ENCODE measurements around the gene SCAND1. TPM values are rescaled to one million over a fixed set of nuclear protein-coding genes. Genes with fewer than 3 reads are reported as not detected.

SCAND1 gene
- total RNA-seq, 1 experiment from 2014 or later: 59.6 TPM

GRCh38 chr20:35954907-35955251, 577 bp upstream of the SCAND1 start:
- TF ChIP-seq POLR2AphosphoS5 (IDR thresholded peaks at IDR 0.05; ENCODE audit: low read depth, low read length) (no peak), SIN3A (IDR thresholded peaks at IDR 0.05; ENCODE audit: borderline replicate concordance, insufficient read depth, low read depth, low read length) (no peak), TCF7L2 (IDR thresholded peaks at IDR 0.05; ENCODE audit: low read depth, low read length) (no peak), CTCF (IDR thresholded peaks at IDR 0.05) (no peak)
- TF ChIP-seq, protein P1, sequence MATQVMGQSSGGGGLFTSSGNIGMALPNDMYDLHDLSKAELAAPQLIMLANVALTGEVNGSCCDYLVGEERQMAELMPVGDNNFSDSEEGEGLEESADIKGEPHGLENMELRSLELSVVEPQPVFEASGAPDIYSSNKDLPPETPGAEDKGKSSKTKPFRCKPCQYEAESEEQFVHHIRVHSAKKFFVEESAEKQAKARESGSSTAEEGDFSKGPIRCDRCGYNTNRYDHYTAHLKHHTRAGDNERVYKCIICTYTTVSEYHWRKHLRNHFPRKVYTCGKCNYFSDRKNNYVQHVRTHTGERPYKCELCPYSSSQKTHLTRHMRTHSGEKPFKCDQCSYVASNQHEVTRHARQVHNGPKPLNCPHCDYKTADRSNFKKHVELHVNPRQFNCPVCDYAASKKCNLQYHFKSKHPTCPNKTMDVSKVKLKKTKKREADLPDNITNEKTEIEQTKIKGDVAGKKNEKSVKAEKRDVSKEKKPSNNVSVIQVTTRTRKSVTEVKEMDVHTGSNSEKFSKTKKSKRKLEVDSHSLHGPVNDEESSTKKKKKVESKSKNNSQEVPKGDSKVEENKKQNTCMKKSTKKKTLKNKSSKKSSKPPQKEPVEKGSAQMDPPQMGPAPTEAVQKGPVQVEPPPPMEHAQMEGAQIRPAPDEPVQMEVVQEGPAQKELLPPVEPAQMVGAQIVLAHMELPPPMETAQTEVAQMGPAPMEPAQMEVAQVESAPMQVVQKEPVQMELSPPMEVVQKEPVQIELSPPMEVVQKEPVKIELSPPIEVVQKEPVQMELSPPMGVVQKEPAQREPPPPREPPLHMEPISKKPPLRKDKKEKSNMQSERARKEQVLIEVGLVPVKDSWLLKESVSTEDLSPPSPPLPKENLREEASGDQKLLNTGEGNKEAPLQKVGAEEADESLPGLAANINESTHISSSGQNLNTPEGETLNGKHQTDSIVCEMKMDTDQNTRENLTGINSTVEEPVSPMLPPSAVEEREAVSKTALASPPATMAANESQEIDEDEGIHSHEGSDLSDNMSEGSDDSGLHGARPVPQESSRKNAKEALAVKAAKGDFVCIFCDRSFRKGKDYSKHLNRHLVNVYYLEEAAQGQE (IDR thresholded peaks at IDR 0.05; ENCODE audit: insufficient read depth in 1 of 2, low read depth in 2 of 2, low read length in 1 of 2): no peak
- peak overlapping the region; percentile 92 for H3K27ac ChIP-seq (ENCODE audit: low read length)
- no peaks in the 10 kb centered on the region for H3K9me3 ChIP-seq (ENCODE audit: control insufficient read depth, insufficient read depth, low read depth, low read length)
- H3K27me3 ChIP-seq (ENCODE audit: control insufficient read depth, insufficient read depth, low read length): no peaks in the 10 kb centered on the region
- peak overlapping the region; percentile 85 to 95 for H3K4me3 ChIP-seq (ENCODE audit: low read depth in 2 of 2, low read length in 2 of 2)
- in situ Hi-C loops (cut with HindIII; ENCODE audit: low pct_unique_long_range_greater_than_20kb, low sequenced_read_pairs): no loop called here
- ChIA-PET CTCF (interaction anchor here (2.0 kb wide), 1 partner anchor 38 kb away, joined by 11 read pairs; no protein-coding TSS in a partner anchor), POLR2A (interaction anchor here (0.9 kb wide), 1 partner anchor 213 kb away, joined by 3 read pairs; the partner anchor contains the start of gene RBM39)
- H3K36me3 ChIP-seq (ENCODE audit: control insufficient read depth, insufficient read depth, low read length): no peaks in the 10 kb centered on the region
- H3K4me1 ChIP-seq (ENCODE audit: control insufficient read depth, insufficient read depth, low read length): peaks cover 8% of the 10 kb centered on the region
- no peak for DNase-seq (ENCODE audit: low read depth, low spot score)
- intact Hi-C loops (cut with micrococcal nuclease; ENCODE audit: unreplicated experiment): no loop called here
- peak; percentile 64 for ATAC-seq
- TSS peak; percentile 83 for BruUV-seq (replicated peaks)

DNA sequence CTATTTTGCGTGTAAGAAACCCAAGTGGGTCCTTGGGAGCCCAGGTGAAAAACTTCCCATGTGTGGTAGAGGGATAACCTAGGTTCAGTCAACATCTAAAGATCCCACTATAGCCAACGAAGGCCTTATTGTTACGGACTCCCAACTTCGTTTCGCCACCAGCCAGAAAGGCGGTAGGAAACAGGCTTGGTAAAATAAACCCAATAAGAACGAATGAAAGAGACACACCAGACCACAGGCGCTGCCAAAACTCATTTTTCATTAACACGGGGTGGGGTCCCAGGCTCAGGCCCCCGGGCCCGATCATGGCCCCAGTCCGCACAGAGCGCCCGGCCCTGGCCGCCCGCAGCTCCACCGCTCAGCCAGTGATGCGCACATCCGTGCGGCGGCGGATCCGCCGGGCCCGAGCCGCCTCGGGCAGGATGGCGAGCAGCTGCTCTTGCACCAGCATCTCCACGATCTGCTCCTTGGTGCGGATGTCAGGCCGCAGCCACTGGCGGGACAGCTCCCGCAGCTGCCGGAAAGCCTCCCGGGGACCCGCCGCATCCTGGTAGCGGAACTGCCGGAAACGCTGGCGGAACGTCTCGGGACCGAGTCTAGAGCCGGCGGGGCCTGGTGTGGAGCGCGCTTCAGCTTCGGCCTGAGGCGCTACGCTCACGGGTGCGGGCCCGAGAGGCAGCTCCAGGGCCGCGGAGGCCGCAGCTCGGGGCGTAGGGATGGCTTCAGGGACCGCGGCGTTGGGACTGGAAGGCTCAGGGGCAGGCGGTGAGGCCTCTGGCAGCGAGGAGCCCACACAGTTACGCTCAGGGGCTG, 709 bp downstream of the SCAND1 start:
- no TSS peak for BruUV-seq (replicated peaks)
- in situ Hi-C loops (cut with HindIII; ENCODE audit: low pct_unique_long_range_greater_than_20kb, low sequenced_read_pairs): no loop called here
- POLR2A ChIA-PET: interaction anchor here (0.6 kb wide), 1 partner anchor 110 kb away, joined by 3 read pairs; no protein-coding TSS in a partner anchor
- H3K27me3 ChIP-seq (ENCODE audit: control insufficient read depth, insufficient read depth, low read length): no peaks in the 10 kb centered on the region
- H3K36me3 ChIP-seq (ENCODE audit: control insufficient read depth, insufficient read depth, low read length): no peaks in the 10 kb centered on the region
- intact Hi-C loops (cut with micrococcal nuclease; ENCODE audit: unreplicated experiment): no loop called here
- peak overlapping the region; percentile 92 for H3K27ac ChIP-seq (ENCODE audit: low read length)
- CTCF ChIA-PET: interaction anchor here (0.6 to 2.0 kb wide), 4 partner anchors 13 to 169 kb away, joined by 4 to 11 read pairs (median 8); no protein-coding TSS in a partner anchor
- ATAC-seq (peak; percentile 54), DNase-seq (ENCODE audit: low read depth, low spot score) (no peak)
- H3K4me3 ChIP-seq (ENCODE audit: low read depth in 2 of 2, low read length in 2 of 2): peak overlapping the region; percentile 85 to 95
- no peaks in the 10 kb centered on the region for H3K9me3 ChIP-seq (ENCODE audit: control insufficient read depth, insufficient read depth, low read depth, low read length)
- no peak for TF ChIP-seq TCF7L2 (IDR thresholded peaks at IDR 0.05; ENCODE audit: low read depth, low read length)
- no peak for TF ChIP-seq POLR2AphosphoS5 (IDR thresholded peaks at IDR 0.05; ENCODE audit: low read depth, low read length)
- TF ChIP-seq SIN3A (IDR thresholded peaks at IDR 0.05; ENCODE audit: borderline replicate concordance, insufficient read depth, low read depth, low read length): no peak
- TF ChIP-seq, protein P1 (IDR thresholded peaks at IDR 0.05; ENCODE audit: insufficient read depth in 1 of 2, low read depth in 2 of 2, low read length in 1 of 2): no peak
- no peak for TF ChIP-seq CTCF (IDR thresholded peaks at IDR 0.05)
- peaks cover 8% of the 10 kb centered on the region for H3K4me1 ChIP-seq (ENCODE audit: control insufficient read depth, insufficient read depth, low read length)
